Left kidney (tissue), 2 donors: Measurements from ENCODE around the gene SREBF2. TPM values are rescaled to one million over a fixed set of nuclear protein-coding genes. Genes with fewer than 3 reads are reported as not detected.
"Not testable (repeated sequence)": the region's sequence is repeated elsewhere in the genome, so short reads cannot be mapped to it uniquely, and the experiment has no call there.

Source experiments
- DNase-seq: peaks from one replicate; pipeline ENCODE4 v3.0.0-alpha.2; 2013
- polyA plus RNA-seq: library from polyadenylated mRNA; unstranded; fragments of 120-200 nt; gene quantifications from one replicate; pipeline ENCODE4 v1.2.1, GENCODE V29; 2013; ENCODE audit not compliant: insufficient read length

The SREBF2 gene
- polyA plus RNA-seq, 1 donor: 86.7 TPM

GRCh38 chr22:41940832-41941765 is 108.2 kb downstream of the SREBF2 start:
- peak; percentile 66 for DNase-seq

GRCh38 chr22:41943661-41944209 is 110.8 kb downstream of the SREBF2 start:
- no peak for DNase-seq

GRCh38 chr22:41946629-41947423 is 113.9 kb downstream of the SREBF2 start, which contains the start of gene CENPM:
CENPM (minus strand) TSS chr22:41947152; CDS start chr22:41947076, 76 bp downstream.
- peak; percentile 94 for DNase-seq

- no peak for DNase-seq
Observed at GRCh38 chr22:41947424-41948080, 114.6 kb downstream of the SREBF2 start.

GRCh38 chr22:41948142-41948541 is 115.2 kb downstream of the SREBF2 start:
- no peak for DNase-seq

- DNase-seq: not testable (repeated sequence)
Observed at GRCh38 chr22:41948928-41949296, 116.0 kb downstream of the SREBF2 start.

- DNase-seq: no peak
Observed at GRCh38 chr22:41949297-41949965, 116.5 kb downstream of the SREBF2 start.

- DNase-seq: no peak
Observed at GRCh38 chr22:41951898-41952474, 119.1 kb downstream of the SREBF2 start, which contains the start of gene SMIM45. SMIM45 (plus strand) TSS chr22:41952150.

GRCh38 chr22:41952713-41953112 is 119.8 kb downstream of the SREBF2 start:
- no peak for DNase-seq

Other genes with a start within 250 kb of the SREBF2 start
- gene PMM1, start 243.3 kb upstream of the SREBF2 start, polyA plus RNA-seq: 49.1 TPM
- gene DESI1, start 212.1 kb upstream of the SREBF2 start, polyA plus RNA-seq: 31.3 TPM
- gene XRCC6, start 211.8 kb upstream of the SREBF2 start, polyA plus RNA-seq: 369 TPM
- gene SNU13, start 144.2 kb upstream of the SREBF2 start, polyA plus RNA-seq: 117 TPM
- gene MEI1, start 133.6 kb upstream of the SREBF2 start, polyA plus RNA-seq: 4.6 TPM
- gene CCDC134, start 32.4 kb upstream of the SREBF2 start, polyA plus RNA-seq: 10.1 TPM
- 0.38 TPM for gene SHISA8, start 82.0 kb downstream of the SREBF2 start, polyA plus RNA-seq
- gene TNFRSF13C, start 93.7 kb downstream of the SREBF2 start, polyA plus RNA-seq: 3.8 TPM
- 15.6 TPM for gene CENPM, start 114.0 kb downstream of the SREBF2 start, polyA plus RNA-seq
- gene SEPTIN3, start 136.3 kb downstream of the SREBF2 start, polyA plus RNA-seq: 7.7 TPM
- 8.4 TPM for gene WBP2NL, start 165.7 kb downstream of the SREBF2 start, polyA plus RNA-seq
- 27.3 TPM for gene NAGA, start 237.7 kb downstream of the SREBF2 start, polyA plus RNA-seq
- gene PHETA2, start 241.1 kb downstream of the SREBF2 start, polyA plus RNA-seq: 10.0 TPM
- 90.7 TPM for gene SMDT1, start 246.6 kb downstream of the SREBF2 start, polyA plus RNA-seq